Skeletal muscle cell (primary cell): Measurements from ENCODE around the gene TMEM208.

Experiments used
- DNase-seq: peaks from one replicate; pipeline ENCODE4 v3.0.0-alpha.2; 2010; ENCODE audit warnings: low read depth
- H3K4me3 ChIP-seq: 2 replicates; pipeline ENCODE4 v1.5.1; 2011; ENCODE audit warnings: low read depth, mild to moderate bottlenecking, control low read depth, low read length, moderate library complexity

TMEM208 gene

DNA sequence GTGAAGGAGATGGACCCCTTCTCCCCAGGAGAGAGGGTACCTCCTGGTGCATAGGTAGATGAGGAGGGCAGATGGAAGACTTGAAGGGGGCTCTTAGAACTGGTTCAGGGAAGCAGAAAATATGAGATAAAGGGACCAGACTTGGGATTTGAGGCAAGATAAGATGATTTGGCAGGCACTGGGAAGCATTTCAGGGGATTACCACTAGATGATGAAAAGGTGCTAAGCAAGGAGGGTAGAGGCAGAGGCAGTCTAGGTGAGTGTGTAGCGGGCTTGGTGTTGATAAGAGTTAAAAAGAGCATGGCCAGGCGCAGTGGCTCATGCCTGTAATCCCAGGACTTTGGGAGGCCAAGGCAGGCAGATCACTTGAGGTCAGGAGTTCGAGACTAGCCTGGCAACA lies 36.3 kb downstream of the TMEM208 start:
- H3K4me3 ChIP-seq: no peak overlapping the region
- DNase-seq: no peak

DNA sequence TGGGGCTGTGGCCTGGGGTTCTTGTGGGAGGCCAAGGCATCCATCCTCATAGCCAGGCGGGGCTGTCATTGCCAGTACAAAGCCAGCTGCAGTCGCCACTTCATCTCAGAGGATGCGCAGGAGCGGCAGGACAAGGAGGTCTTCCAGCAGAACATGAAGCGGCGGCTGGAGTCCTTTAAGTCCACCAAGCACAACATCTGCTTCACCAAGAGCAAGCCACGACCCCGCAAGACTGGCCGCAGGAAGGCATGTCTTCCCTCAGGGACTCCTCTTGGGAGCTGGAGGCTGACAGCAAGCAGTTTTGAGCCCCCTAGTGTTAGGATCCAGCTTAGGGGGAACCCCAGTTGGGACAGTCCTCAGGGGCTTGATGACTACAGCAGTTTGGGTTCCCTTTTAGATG lies 37.3 kb downstream of the TMEM208 start:
- no peak overlapping the region for H3K4me3 ChIP-seq
- DNase-seq: no peak

DNA sequence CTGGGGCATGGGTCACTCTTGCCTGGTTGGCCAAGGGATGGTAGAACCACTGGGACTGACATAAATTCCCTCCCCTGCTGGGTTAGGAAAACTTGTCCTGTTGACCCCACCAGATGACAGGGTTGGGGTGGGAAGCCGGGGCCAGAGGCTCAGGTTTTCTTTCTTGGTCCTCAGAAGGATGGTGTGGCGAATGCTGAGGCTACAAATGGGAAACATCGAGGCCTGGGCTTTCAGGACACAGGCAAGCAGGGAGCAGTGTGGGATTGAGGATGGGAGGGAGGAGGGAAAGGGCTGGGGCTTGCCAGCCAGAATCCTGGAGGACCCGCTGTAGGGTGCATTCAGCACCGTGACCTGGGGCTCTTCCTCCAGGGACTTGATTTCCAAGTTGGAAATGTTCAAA lies 37.9 kb downstream of the TMEM208 start:
- DNase-seq: no peak
- H3K4me3 ChIP-seq: no peak overlapping the region

DNA sequence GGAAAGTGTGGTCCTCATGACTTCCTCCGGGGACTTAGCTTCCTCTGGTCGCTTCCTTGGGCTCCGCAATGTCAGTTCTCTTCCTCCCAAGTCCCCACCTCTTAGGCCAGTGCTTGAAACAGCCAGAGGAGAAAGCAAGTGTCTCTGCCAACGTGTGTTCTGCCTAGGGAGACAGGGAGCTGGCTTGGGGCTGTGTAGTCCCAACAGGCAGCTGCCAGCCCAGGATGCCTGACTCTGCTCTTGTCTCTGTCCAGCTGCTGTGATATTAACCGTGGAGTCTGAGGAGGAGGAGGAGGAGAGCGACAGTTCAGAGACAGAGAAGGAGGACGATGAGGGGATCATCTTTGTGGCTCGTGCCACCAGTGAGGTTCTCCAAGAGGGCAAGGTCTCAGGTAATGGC lies 38.9 kb downstream of the TMEM208 start:
- DNase-seq: no peak
- H3K4me3 ChIP-seq: no peak overlapping the region

DNA sequence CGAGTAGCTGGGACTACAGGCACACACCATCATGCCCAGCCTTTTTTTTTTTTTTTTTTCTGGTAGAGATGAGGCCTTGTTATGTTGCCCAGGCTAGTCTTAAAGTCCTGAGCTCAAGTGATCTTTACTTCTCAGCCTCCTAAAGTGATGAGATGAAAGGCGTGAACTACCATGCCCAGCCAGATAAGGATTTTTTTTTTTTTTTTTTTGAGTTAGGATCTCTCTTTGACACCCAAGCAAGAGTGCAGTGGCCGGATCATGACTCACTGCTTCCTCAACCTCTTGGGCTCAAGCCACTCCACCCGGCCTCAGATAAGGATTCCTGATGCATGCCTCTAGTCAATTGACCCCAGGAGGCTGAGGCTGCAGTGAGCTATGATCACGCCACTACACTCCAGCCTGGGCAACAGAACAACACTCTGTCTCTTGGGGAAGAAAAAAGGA lies 41.2 kb downstream of the TMEM208 start:
- no peak for DNase-seq
- no peak overlapping the region for H3K4me3 ChIP-seq

DNA sequence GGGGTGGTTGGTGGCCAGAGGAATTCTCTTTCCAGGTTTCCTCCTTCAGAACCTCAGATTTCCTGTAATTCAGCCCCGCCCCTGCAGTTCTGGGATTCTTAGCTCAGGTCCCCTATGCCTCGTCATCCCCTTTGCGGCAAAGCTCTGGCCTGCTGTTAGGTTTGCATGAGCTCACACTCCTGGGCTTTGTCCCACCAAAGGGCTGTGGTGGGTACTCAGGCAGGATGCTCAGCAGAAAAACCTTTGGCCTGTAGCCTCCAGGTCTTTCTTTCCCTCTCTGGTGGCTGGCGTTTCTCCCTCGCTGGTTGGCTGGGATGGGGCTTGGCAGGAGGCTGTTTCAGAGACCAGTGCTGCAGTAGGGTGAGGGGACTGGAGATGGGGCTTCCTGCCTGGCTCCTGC lies 42.8 kb downstream of the TMEM208 start:
- DNase-seq: peak; percentile 59
- H3K4me3 ChIP-seq: no peak overlapping the region

DNA sequence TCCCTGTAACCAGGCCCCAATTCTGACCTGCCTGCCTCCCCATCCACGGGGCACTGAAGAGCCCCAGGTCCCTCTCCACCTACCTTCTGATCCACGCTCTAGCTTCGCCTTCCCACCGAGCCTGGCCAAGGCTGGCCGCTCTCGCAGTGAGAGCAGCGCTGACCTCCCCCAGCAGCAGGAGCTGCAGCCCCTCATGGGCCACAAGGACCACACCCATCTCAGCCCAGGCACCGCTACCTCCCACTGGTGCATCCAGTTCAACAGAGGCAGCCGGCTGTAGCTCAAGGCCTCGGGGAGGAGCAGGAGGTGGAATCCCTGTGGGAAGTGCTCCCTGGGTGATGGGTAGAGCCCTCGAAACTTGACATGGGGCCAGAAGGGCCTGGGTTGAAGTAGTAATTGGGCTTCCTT lies 44.0 kb downstream of the TMEM208 start:
- no peak overlapping the region for H3K4me3 ChIP-seq
- no peak for DNase-seq

DNA sequence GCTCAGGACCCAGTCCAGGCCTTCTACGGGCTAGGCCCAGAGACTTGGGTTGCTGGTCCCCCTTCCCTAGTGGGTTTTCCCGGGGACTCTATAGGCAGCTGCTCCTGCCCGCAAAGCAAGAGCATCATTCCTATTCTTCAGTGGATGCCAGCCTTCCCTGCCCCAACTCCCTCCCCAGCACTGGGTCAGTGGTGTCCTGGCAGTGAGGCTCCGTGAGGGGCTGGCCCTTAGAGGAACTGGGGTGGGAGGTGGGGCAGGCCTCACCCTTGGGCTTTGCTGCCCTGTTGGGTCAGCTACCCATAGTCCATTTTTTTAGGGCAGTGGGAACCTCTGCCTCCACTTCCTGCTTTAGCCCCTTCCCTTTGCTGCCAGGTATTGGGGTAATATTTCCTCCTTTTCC lies 44.5 kb downstream of the TMEM208 start:
- no peak for DNase-seq
- H3K4me3 ChIP-seq: no peak overlapping the region

DNA sequence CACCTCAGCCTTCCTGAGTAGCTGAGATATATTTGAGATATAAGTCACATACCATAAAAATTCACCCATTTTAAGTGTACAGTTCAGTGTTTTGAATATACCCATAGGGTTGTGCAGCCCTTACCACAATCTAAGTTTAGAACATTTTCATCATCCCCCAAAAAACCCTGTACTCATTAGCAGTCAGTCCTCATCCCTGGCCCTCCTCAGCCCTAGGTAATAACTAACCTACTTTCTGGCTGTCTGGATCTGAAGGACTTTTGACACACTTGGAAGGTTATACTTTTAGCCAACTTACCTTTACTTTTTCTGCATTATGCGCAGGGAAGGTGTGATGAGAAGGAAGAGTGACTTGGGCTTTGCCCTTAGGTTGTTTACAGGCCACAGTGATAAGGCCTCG lies 48.4 kb downstream of the TMEM208 start:
- H3K4me3 ChIP-seq: no peak overlapping the region
- no peak for DNase-seq

DNA sequence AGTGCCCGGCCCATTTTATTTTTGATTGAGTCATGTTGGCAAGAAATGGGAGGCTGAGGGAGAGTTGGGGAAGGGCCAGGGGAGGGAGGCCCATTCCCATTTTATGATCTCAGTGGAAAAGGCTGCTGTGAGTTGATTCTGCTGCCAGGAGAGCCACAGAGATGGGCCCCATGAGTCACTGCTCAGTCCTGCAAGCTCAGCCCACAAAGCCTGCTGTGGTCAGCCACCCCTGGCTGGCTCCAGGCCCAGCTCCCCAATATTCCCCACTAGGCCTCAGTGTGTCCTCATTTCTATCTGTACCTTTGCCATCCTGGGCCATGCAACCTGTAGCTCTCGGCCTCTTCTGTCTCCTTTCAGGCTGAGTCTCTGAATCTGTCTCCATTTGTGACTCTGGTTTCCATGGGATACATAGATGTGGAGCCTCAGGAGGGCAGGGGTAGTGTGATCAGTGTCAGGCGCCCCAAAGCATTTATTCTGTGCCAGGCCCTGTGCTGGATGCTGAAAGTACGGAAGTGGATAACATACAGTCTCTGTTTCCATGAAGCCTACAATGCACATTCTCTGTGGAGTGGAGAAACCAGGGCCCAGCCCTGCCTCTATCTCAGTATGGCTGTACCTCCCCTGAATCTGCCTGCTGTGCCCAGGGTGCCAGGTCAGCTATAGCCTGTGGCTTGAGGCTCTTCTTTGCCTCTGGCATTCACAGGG lies 50.5 kb downstream of the TMEM208 start:
- H3K4me3 ChIP-seq: peak overlapping the region; percentile 60

DNA sequence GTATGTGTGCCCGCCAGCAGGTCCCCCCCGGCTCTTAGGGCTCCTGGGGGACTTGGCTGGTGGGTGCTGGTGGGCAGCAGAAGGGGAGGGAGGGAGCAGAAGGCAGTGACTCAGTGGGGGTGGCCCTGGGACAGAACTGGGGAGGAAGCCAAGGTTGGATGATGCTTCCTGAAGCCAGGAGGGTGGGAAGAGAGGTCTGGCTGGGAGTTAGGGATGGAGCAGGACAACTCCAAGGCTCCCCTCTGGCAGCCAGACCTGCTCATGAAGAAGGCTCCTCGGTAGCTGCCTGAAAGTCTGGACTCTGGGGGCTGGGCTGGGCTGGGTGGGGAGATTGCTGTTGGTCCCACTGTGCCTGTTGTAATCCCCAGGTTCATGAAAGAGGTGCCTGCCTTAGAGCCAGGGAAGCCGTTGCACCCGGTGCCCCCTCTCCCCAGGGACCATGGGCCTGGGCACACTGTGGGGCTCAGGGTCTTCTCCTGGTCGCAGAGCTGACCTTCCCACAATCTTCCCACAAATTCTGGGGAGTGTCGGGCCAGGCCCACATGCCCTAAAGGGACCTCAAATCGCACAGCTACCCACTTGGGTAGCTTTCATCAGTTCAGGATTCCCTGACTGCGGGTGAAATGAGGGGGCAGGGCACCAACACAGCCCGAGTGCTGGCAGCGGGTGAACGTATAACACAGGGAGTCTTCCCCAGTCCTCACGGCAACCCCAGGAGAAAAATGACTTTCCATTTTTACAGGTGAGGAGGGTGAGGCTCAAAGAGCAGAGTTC lies 51.3 kb downstream of the TMEM208 start:
- DNase-seq: peak; percentile 60
- H3K4me3 ChIP-seq: peak overlapping the region; percentile 60

More for the DNA sequence above, 50.5 kb downstream of the TMEM208 start:
- DNase-seq: peak; percentile 99
